Measurements from ENCODE around the gene BMP8A.
A peak's percentile ranks its signal among the peaks of the same experiment; 100 is the strongest.
"Not testable (repeated sequence)": the region's sequence is repeated elsewhere in the genome, so short reads cannot be mapped to it uniquely, and the experiment has no call there.

The BMP8A gene

GRCh38 chr1:39484564-39484963 is 6.9 kb upstream of the BMP8A start:
- DNase-seq, result no peak

- DNase-seq, result no peak
Observed at GRCh38 chr1:39485046-39485803, 6.2 kb upstream of the BMP8A start.

DNA sequence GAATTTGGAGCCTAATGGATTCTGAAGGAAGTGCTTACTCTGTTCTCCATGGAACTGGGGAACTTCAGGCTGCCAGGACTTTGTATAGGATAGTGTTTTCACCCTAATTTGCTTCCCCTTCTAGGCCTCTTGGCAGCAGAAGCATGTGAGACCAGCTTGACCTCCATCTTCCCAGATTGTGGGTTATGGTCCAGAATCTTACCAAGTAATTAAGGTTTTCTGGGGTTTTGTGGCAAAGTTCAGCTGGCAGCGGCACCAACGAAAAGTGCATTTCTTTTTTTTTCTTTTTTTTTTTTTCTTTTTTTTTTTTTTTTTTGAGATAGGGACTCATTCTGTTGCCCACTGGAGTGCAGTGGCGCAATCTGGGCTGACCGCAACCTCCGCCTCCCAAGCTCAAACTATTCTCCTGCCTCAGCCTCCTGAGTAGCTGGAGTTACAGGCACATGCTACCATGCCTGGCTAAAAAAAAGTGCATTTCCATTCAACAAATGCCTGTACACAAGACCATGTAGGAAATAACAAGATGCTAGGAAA is 3.4 kb upstream of the BMP8A start:
- DNase-seq, result no peak

- peak; percentile 29 for DNase-seq
Observed at GRCh38 chr1:39488793-39489566, 2.5 kb upstream of the BMP8A start.

GRCh38 chr1:39489567-39490239 is 1.7 kb upstream of the BMP8A start:
- no peak for DNase-seq

GRCh38 chr1:39490596-39491145 is 765 bp upstream of the BMP8A start:
- no peak for DNase-seq

GRCh38 chr1:39492118-39493042 is 944 bp downstream of the BMP8A start:
- DNase-seq, result not testable (repeated sequence)

GRCh38 chr1:39493043-39493810 is 1.8 kb downstream of the BMP8A start:
- DNase-seq, result not testable (repeated sequence)

- DNase-seq, result no peak
Observed at GRCh38 chr1:39494671-39495410, 3.4 kb downstream of the BMP8A start.

DNA sequence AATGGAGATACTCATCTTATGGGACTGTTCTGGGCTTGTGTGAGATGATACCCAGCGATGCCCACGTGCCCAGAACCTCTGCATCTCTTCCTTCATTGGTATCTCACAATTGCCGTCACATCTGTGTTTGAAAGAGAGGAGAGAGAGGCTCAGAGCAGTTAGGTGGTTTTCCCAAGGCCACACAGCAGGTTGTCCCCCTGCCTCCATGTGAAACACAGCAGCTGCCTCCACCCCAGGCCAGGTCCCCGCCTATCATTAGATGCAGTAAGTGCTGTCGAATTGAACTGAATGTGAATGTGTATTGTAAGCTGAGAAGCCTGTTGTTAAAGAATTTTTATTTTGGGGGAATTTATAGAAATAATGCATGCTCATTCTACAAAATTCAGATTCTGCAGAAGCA is 5.1 kb downstream of the BMP8A start:
- DNase-seq, result not testable (repeated sequence)

DNA sequence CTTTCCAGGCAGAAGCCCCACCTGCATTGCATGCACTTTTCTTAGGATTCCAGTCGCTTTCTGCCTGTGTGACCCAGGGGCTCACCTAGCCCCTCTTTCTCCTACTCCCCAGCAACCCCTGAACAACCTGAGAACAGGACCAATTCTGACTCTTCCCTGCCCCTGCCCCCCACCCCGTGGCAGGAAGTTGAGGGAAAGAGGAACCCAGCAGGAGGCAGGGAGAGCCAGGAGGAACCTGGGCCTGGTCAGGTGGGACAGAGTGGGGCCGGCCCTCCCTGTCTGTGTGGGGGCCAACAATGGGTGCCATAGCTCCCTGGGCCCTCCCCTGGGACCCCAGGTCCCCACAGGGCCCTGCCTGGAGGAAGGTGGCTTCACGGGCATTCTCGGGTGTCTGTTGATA is 6.1 kb downstream of the BMP8A start:
- no peak for DNase-seq

DNA sequence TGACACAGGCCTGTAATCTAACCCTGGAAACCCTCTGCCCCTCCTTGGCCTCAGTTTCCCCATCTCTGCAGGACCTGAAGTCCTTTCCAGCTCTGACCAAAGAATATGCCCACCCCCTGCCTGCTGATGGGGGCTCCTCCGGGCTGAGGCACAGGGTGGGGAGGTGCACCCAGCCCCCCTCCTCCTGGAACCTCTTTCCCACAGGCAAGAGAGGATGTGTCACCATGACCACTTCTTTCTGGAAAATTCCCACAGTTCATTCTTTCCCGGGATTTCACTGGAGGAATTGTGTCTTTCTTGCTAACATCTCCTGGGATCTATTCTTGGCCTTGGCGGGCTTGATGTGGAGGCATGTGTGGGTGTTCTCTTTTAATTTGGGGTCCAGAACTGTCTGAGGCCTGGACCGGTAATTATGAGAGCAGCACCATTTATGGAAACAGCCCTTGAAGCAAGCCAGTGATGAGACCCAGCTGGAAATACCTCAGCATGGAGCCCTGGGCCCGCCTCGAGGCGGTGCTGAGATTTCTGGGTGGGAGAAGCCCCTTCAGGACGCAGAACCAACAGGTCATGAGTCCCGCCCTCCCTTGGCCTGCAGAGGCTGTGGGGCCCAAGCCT is 6.8 kb downstream of the BMP8A start:
- not testable (repeated sequence) for DNase-seq

GRCh38 chr1:39498821-39499220 is 7.4 kb downstream of the BMP8A start:
- DNase-seq, result not testable (repeated sequence)

GRCh38 chr1:39499668-39500067 is 8.2 kb downstream of the BMP8A start:
- DNase-seq, result no peak

DNA sequence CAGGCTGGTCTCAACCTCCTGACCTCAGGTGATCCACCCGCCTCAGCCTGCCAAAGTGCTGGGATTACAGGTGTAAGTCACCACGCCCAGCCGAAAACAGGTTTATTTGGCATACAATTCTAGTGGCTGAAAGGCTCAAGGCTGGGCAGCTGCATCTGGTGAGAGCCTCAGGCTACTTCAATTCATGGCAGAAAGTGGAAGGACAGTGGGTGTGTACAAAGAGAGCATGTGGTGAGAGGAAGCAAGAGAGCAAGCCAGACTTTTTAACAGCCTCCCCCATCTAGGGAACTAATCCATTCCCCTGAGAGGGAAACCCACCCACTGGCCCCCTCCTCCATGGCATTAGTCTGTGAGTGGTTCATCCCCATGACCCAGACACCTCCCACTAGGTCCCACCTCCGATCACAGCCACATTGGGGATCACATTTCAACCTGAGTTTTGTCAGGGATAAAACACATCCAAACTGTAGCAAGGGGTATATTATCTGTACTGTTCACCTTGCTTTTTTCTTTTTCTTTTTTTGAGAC is 9.5 kb downstream of the BMP8A start:
- DNase-seq, result no peak

DNA sequence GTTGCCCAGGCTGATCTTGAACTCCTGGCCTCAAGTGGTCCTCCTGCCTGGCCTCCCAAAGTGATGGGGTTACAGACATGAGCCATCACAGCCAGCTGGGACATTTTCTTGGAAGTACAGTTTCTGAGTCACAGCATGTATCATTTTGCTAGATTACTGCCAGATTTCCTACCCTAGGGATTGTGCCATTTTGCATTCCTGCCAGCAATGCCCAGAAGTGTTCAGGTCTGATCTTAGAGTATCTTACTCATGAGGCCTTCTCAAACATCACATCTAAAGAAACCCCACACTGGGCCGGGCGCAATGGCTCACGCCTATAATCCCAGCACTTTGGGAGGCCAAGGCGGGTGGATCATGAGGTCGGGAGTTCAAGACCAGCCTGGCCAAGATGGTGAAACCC is 10.2 kb downstream of the BMP8A start:
- no peak for DNase-seq

GRCh38 chr1:39504436-39504835 is 13.0 kb downstream of the BMP8A start:
- not testable (repeated sequence) for DNase-seq

DNA sequence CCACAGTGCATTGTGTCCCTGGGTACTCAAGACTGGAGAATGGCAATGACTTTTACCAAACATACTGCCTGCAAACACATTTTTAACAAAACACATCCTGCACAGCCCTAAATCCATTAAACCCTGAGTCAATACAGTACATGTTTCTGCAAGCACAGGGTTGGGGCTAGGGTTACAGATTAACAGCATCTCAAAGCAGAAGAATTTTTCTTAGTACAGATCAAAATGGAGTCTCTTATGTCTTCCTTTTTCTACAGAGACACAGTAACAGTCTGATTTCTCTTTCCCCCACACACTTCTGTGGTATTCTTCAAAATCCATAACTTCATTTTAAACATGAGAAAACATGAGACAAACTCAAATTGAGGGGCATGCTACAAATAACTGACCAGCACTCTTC is 13.9 kb downstream of the BMP8A start:
- DNase-seq, result no peak

GRCh38 chr1:39507230-39507928 is 15.9 kb downstream of the BMP8A start:
- DNase-seq, result peak; percentile 25
